H1 (cell line): ENCODE results near the gene KLHL5.

Source experiments
- CEBPB ChIP-seq: IDR thresholded peaks from 2 replicates; pipeline ENCODE4 v1.6.1; 2012; ENCODE audit warnings: low read depth, low read length
- EGR1 ChIP-seq: IDR thresholded peaks from 2 replicates; pipeline ENCODE4 v1.6.1; 2011; ENCODE audit warnings: low read depth, low read length, borderline replicate concordance
- SP2 ChIP-seq: IDR thresholded peaks from 2 replicates; pipeline ENCODE4 v1.6.1; 2012; ENCODE audit warnings: mild to moderate bottlenecking, low read length, inconsistent platforms
- TF ChIP-seq, protein P1 (sequence below), 3 experiments: IDR thresholded peaks; 1 replicate in 2 of 3; 2 replicates in 1 of 3; pipeline versions ENCODE4 v1.5.1 to v1.6.1; 2011; ENCODE audit warnings: low read length in 3 of 3, mild to moderate bottlenecking in 3 of 3, inconsistent platforms in 2 of 3, low read depth in 1 of 3, moderate library complexity in 1 of 3; ENCODE audit not compliant: insufficient read depth in 1 of 3; ENCODE audit errors: control extremely low read depth in 1 of 3
- TF ChIP-seq, protein P2 (sequence below): IDR thresholded peaks from 2 replicates; pipeline ENCODE4 v1.6.1; 2011; ENCODE audit warnings: low read depth, mild to moderate bottlenecking, low read length; ENCODE audit not compliant: insufficient read depth

DNA sequence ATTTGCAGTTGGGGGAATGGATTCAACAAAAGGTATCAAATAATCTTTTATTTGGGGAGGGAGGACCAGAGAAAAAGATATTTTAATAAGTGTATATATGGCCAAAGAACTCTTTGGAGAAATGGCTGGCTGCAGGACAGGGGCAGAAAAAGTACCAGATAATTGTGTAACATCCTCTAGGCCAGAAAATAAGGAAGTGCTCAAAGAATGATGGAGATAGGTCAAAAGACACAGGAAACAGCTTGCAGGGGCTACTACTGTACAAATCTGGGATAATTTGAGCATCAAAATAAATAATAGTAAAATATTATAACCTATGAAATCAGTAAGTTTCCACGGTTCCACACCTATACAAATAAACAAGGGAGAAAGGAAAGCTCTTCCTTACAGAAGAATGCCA is 34.8 kb downstream of the KLHL5 start:
- TF ChIP-seq, protein P1, sequence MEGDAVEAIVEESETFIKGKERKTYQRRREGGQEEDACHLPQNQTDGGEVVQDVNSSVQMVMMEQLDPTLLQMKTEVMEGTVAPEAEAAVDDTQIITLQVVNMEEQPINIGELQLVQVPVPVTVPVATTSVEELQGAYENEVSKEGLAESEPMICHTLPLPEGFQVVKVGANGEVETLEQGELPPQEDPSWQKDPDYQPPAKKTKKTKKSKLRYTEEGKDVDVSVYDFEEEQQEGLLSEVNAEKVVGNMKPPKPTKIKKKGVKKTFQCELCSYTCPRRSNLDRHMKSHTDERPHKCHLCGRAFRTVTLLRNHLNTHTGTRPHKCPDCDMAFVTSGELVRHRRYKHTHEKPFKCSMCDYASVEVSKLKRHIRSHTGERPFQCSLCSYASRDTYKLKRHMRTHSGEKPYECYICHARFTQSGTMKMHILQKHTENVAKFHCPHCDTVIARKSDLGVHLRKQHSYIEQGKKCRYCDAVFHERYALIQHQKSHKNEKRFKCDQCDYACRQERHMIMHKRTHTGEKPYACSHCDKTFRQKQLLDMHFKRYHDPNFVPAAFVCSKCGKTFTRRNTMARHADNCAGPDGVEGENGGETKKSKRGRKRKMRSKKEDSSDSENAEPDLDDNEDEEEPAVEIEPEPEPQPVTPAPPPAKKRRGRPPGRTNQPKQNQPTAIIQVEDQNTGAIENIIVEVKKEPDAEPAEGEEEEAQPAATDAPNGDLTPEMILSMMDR (IDR thresholded peaks at IDR 0.05; ENCODE audit: control extremely low read depth in 1 of 3, insufficient read depth in 1 of 3, low read depth in 1 of 3, low read length in 3 of 3), result no peak
- TF ChIP-seq, protein P2, sequence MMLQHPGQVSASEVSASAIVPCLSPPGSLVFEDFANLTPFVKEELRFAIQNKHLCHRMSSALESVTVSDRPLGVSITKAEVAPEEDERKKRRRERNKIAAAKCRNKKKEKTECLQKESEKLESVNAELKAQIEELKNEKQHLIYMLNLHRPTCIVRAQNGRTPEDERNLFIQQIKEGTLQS, result no peak
- TF ChIP-seq SP2, result no peak
- TF ChIP-seq EGR1, result no peak
- TF ChIP-seq CEBPB, result no peak
